NCI-H1092 treated with DMSO at 0.1 percent for 48 hours (cell line): ENCODE results near the gene LRRC8A.
"Not testable (repeated sequence)": the region's sequence is repeated elsewhere in the genome, so short reads cannot be mapped to it uniquely, and the experiment has no call there.

Experiments
- DNase-seq: peaks from one replicate; lab custom pipeline; 2025; lab: John Stamatoyannopoulos, UW

LRRC8A gene

DNA sequence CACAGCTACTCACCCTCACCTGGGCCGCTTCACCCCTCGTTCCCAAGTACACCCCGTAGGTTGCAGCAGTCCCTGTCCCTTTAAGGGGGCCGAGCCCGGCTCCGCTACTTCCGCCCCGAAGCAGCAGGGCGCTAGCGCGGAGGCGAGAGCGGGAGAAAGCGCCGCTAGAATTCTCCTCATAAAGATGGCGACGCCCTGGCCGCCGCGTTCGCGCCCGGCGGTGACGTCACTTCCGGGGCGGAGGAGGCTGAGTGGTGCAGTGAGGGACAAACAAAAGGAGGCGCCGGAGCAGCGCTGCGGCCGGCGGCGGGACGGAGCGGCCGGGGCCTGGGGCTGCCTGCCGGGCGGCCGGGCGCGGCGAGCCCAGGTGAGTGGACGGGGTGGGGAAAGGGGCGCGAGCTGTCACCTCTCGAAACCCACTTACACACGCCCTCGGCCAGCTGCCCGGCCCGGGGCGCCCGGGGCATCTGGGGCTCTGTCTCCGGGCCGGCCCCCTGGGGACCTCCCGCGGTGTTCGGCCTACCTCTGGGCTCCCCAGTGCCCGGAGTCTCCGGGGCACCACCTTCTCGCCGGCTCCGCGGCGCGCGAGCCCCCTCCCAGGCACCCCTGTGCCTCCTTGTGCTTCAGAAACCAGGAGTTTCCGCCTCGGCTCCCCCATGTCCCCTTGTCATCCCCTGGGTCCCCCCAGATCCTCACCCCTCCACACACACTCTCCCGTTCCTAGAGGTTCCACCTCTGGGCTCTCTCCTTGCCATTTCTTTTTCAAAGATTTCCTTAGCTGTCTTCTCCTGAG is at the start of gene LRRC8A, which contains the start of gene KYAT1:
LRRC8A (plus strand) TSS at position 250 of the 793 bp plus-strand sequence. CDS start 25,032 bp downstream, outside the sequence.
KYAT1 (minus strand) TSS at position 67 of the 793 bp plus-strand sequence. CDS start 36,545 bp downstream, outside the sequence.
- peak; percentile 98 for DNase-seq

DNA sequence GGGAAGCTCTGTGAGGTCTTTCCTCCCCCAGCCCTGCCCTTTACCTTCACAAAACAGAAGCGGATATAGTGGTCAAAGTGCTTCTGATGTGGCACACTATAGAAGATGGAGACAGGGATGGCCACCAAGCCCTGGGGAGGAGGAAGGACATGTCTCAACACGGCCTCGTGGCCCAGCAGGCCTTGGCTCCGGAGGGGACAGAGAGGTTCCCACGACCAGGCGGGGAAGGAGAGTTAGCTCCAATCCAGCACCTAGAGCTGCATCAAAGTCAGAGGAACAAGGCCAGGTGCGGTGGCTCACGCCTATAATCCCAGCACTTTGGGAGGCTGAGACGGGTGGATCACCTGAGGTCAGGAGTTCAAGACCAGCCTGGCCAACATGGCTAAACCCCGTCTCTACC is 48.2 kb upstream of the LRRC8A start:
- no peak for DNase-seq

DNA sequence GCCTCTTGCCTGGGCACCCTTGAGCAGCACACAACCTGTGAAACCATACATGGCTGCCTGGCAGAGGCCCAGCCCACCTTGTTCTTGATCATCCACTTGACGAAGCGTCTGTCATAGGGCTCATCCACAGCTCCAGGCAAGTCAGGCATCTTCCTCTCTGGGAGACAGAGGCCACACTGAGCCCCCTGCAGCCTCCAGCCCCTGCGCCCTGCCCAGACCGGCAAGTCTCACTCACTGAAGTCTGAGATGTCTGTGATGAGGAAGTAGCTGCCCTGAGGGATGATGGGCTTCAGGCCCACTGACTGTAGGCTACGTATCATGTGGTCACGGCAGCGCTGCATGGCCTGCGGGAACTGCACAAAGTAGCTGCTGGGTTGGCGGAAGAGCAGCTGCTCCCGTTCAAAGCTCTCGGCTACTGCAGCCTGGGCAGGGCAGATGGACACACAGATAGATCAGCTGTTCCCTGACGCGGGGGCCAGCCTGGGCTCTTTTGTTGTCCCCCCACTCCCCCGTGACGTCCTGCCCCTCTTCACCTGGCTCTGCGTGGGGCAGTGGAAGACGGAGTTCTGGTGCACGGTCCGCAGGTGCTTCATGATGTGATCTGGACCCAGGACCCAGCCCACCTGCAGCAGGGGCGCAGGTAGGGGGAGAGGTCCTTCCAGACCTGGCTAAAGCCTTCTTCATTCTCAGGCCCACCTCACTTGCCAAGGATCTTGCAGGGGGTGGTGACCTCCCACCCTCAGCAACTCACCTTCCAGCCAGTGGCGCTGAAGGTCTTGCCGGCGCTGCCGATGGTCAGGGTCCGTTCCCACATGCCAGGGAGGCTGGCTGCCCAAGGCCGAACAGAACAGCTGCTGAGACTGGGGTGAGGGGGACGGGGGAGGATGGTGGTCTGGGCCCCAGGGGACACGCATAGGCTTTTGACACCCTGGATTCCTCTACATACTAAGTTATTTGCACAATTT is 46.4 kb upstream of the LRRC8A start:
- no peak for DNase-seq

DNA sequence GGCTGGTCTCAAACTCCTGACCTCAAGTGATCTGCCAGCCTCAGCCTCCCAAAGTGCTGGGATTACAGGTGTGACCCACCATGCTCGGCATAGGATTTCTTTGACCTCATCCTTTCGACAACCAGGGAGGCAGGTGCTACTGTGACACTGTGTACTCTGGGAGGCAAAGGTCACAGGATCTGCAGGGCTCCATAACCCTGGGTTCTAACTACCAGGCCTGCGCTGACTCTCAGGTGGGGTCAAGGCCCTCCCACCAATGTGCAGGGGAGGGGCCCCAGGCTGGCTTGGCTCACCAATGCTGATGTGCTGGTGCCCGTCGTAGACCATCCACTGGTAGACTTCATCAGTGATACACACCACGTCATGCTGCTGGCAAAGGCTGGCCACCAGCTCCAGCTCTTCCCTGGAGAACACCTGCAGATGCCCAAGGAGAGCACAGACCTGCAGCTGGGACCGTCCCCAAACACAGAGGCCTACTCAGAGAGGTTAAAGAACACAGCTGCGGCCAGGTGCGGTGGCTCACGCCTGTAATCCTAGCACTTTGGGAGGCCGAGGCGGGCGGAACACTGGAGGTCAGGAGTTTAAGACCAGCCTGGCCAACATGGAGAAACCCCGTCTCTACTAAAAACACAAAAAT is 45.3 kb upstream of the LRRC8A start:
- no peak for DNase-seq

DNA sequence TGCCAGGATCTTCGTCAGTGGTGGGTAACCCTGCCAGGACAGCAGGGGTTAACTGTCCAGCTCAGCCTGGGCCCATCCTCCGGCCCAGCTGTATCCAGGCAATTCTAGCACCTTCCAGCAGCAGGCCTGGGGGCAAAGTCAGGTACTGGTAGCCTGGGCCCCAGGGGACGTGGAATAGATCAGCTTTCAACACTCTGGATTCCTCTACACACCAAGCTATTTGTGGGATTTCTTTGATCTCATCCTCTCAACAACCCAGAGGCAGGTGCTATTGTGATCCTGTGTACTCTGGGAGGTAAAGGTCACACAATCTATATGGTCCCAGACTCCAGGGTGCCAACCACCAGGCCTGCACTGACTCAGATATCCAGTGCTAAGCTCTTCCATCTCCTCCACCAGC is 43.6 kb upstream of the LRRC8A start:
- no peak for DNase-seq

DNA sequence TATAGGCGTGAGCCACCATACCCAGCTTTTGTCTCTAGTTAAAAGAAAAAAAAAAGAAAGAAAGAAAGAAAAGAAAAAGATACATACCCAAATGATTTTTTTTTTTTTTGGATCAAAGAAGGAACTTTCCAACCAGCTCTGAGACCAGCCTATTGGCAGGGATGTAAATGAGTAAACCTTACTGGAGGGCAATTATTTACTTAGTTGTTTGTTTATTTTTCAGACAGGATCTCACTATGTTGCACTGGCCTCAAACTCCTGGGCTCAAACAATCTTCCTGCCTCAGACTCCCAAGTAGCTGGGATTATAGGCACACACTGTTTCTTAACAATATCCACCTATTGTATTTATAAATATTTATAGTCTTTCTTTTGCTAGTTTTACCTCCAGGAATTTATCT is 41.4 kb upstream of the LRRC8A start:
- no peak for DNase-seq

DNA sequence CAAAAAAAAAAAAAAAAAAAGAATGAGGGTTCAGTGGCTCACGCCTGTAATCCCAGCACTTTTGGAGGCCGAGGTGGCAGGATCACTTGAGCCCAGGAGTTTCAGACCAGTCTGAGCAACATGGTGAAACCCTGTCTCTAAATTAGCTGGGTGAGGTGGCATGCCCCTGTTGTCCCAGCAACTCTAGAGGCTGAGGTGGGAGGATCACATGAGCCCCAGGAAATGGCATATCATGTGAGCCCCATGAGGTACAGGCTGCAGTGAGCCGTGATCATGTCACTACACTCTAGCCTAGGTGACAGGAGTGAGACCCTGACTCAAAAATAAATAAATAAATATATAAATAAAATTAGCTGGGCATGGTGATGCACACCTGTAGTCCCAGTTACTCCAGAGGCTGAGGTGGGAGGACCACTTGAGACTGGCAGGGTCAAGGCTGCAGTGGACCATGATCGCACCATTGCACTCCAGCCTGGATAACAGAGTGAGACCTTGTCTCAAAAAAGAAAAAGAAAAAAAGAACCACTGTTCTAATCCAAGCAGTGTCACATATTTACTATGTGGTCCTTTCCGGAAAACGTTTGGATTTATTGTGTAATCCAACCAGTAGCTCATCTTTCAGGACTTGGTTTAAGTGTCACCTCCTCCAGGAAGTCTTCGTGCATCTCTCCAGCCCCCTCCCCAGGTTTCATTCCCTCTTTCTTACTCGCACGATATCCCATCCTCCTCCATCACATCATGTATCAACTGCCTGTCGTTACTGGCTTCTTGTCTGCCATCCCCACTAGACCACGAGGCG is 40.0 kb upstream of the LRRC8A start:
- no peak for DNase-seq

DNA sequence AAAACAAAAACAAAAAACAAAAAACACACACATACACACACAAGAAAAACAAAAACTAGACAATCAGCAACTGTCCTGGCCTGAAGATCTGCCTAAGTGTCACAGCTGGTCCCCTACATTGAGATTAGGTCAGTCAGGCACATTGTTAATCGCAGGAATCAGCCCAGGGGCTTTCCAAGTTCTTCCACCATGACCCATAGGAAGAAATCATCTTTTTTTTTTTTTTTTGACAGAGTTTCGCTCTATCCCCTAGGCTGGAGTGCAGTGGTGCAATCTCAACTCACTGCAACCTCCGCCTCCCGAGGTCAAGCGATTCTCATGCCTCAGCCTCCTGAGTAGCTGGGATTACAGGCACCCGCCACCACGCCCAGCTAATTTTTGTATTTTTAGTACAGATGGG is 38.8 kb upstream of the LRRC8A start:
- DNase-seq = not testable (repeated sequence)

DNA sequence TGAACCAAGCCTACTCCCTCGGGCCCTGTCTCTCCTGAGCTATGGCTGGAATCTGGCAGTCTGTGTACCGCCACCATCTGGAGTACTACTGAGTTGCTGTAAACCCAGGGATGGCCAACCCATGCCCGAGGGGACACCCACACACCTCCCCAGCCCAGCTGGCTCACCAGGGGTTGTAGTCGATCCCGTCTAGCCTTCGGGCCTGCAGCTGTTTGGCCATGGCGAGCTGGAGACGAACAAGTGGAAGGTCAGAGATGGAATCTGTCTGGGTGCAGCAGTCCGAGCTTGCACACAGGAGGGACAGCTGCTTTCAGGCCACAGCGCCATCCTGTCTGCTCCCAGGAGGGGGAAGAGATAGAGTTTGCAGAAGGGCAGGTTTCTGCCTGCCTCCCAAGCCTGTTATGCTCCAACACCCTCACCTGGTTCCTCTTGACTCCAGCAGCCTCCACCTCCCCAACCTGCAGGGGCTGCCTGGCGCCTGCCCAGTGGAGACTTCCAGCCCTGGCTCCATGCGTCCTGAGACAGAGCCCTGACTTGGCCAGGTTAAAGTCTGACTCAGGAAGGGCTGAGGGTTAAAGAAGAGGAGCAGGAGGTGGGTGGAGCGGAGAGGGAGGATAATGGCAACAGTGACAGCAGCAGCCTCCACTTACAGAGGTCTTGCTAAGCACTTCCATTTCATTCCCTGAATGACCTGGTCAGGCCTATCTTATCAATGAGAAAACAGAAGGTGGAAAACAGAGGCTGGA is 36.6 kb upstream of the LRRC8A start:
- DNase-seq = no peak

DNA sequence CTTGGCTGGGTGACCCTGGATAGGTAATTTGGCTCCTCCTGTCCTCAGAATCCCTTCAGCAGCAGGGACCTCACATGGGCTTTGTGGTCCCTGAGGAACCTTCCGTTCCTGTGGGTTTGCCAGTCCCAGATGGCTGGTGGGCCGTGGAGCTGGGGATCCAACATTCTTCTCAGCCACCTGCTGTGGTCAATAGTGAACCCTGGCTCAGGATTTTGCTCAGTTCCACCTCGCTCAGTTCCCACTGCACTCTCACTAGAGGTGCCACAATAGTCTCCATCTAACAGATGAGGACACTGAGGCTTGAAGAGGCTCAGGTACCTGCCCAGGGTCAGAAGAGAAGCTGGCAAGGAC is 35.3 kb upstream of the LRRC8A start:
- DNase-seq = no peak

DNA sequence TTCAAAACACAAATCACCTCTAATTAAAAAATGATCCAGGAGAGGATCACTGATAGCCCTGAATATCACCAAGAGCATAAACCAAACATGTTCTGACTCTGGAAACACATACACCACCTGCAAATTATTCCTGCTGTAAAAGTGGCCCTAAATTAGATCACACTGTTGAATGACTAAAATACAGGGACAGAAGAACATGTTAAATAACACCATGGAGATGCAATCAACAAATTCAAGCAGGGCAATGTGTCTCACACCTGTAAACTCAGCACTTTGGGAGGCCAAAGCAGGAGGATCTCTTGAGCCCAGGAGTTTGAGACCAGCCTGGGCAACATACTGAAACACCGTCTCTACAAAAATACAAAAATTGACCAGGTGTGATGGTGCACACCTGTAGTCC is 34.1 kb upstream of the LRRC8A start:
- no peak for DNase-seq

DNA sequence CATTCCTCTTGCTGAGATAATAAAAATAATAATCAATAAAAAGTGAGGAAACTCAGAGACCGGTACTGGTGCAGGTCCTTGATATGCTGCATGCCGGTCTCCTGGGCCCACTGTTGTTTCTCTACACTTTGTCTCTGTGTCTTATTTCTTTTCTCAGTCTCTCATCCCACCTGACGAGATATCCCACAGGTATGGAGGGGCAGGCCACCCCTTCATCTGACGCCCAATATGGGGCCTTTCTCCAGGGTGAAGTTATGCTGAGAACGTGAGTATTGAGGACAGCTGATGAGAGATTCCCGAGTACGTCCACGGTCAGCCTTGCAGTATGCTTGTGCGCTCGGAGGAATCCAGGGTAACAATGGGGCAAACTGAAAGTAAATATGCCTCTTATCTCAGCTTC is 30.9 kb upstream of the LRRC8A start:
- DNase-seq = not testable (repeated sequence)

DNA sequence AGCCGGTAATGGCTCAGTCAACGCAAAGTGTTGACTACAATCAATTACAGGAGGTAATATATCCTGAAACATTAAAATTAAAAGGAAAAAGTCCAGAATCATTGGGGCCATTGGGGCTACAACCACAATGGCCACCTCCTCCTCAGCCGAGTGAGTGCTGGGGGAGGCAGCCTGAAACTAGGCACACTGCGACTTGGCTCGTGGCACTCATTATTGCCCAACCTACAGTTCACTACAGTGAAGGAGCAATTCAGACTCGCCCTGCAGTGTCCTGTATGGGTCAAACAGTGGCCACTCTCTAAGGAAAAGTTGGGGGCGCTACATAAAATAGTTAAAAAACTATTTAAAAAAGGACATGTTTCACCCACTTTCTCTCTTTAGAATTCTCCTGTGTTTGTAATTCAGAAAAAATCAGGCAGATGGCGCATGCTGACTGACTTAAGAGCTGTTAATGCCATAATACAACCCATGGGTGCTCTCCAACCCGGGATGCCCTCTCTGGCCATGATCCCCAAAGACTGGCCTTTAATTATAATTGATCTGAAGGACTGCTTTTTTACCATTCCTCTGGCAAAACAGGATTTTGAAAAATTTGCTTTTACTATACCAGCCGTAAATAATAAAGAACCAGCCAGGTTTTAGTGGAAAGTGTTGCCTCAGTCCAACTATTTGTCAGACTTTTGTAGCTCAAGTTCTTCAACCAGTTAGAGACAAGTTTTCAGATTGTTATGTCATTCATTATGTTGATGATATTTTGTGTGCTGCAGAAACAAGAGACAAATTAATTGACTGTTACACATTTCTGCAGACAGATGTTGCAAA is 29.9 kb upstream of the LRRC8A start:
- DNase-seq = not testable (repeated sequence)

DNA sequence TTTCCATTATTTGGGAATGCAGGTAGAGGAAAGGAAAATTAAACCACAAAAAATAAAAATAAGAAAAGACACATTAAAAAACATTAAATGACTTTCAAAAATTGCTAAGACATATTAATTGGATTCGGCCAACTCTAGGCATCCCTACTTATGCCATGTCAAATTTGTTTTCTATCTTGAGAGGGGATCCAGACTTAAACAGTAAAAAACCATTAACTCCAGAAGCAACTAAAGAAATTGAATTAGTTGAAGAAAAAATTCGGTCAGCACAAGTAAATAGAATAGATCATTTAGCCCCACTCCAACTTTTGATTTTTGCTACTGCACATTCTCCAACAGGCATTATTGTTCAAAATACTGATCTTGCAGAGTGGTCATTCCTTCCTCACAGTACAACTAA is 29.3 kb upstream of the LRRC8A start:
- not testable (repeated sequence) for DNase-seq

DNA sequence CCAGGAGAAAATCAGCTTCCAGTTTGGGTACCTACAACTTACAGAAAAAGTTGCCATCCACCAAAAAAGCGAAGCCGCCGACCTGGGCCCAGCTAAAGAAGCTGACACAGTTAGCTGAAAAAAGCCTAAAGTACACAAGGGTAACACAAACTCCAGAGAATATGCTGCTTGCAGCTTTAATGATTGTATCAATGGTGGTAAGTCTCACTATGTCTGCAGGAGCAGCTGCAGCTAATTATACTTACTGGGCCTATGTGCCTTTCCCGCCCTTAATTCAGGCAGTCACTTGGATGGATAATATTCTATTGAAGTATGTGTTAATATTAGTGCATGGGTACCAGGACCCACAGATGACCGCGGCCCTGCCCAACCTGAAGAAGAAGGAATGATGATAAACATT is 27.5 kb upstream of the LRRC8A start:
- not testable (repeated sequence) for DNase-seq

DNA sequence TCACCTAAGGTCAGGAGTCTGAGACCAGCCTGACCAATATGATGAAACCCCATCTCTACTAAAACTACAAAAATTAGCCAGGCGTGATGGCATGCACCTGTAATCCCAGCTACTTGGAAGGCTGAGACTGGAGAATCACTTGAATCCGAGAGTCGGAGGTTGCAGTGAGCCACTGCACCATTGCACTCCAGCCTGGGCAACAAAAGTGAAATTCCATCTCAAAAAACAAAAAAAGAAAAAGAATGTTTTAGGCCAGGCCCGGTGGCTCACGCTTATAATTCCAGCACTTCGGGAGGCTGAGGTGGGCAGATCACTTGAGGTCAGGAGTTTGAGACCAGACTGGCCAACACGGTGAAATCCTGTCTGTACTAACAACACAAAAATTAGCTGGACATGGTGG is 23.5 kb upstream of the LRRC8A start:
- DNase-seq = not testable (repeated sequence)

DNA sequence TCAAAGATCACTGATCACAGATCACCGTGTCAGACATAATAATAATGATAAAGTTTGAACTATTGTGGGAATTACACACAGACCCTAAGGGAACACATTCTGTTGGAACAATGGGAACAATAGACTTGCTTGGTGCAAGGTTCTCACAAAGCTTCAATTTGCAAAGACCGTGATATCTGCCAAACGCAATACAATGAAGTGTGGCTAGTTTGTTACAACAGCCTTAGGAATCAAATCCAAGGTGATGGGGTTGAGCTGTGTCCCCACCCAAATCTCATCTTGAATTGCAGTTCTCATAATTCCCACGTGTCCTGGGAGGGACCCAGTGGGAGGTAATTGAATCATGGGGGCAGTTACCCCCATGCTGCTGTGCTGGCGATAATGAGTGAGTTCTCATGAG is 21.0 kb upstream of the LRRC8A start:
- DNase-seq = no peak

DNA sequence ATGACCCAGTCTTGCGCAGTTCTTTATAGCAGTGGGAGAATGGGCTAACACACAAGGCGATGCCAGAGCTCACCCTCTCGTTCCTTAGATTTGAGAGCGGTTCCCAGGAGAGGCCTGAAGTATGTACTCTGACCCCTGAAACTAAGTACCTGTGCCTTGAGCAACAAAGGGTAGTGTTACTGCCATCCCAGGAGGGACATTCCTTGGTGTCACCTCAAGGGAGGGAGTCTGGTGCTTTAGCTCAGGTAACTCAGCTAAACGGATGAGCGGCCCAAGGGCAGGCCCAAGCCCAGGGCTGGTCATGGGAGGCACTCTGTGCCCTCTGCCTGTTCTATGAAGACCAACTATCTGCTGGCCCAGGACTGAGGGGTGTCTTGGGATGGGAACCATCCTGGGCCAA is 20.4 kb upstream of the LRRC8A start:
- DNase-seq = no peak

DNA sequence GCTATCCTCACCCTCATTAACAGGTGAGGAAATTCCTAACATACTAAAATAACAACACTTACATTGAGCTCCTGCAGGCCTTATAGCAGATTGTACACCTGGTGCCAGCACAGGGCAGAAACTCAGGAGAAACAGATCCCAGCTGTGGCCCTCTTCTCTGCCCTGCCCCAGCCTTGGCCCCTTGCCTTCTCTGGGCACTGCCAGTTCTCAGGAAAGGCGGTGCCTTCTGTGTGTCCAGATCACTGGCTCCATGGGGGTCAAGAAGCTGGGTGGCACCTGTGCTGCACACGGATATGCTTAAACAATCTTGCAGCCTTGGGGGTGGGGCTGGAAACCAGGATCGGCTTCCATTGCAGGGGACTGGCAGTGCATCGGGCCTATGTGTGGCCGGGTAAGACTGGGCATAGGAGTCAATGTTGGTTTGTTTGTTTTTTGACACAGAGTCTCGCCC is 19.5 kb upstream of the LRRC8A start:
- DNase-seq = no peak

DNA sequence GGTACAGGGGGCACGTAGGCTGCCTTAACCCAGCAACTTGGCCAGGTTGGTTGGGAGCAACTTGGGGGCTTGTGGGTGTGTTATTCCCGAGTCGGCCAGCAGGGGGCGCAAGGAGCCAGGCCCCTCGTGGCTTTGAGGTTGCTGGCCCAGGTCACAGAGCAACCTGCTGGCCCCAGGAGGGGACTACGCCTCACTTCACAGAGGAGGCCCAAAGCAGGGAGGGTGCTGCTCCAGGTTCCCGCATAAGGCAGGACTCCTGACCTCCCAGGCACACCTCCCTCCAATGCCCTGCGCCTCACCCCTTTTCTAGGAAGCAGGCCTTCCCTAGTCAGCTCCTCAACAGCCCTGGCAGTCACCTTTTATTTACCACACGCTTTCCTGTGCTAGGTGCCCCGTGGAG is 18.3 kb upstream of the LRRC8A start:
- peak; percentile 27 for DNase-seq
